IPS-NIHi11 (cell line): ENCODE data around the gene HAPLN2.
A peak's percentile ranks its signal among the peaks of the same experiment; 100 is the strongest.

ENCODE experiments used
- DNase-seq: peaks from one replicate; pipeline ENCODE4 v3.0.0; 2012; ENCODE audit warnings: mixed read lengths, low spot score

The HAPLN2 gene

DNA sequence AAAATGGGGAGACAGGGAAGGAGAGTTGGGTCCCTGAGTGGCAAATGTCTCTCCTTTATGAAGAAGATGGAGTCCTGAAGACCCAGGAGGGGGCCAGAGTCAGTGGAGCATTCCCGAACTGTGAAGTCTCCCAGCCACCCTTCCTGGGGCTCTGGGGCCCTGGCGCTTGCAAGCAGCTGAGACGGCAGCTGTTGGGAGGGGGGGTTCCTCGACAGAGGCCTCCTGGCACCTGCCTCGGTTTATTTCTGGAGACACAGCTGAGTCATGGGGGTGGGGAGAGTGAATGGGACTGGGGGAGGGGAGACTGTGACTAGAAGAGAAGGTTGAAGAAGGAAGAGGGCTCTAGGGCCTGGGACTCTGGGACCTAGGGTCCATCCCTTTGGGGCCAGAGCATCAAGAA, 44.0 kb downstream of the HAPLN2 start:
- DNase-seq: no peak

- DNase-seq: no peak
Measured at GRCh38 chr1:156664046-156664766, 45.0 kb downstream of the HAPLN2 start.

DNA sequence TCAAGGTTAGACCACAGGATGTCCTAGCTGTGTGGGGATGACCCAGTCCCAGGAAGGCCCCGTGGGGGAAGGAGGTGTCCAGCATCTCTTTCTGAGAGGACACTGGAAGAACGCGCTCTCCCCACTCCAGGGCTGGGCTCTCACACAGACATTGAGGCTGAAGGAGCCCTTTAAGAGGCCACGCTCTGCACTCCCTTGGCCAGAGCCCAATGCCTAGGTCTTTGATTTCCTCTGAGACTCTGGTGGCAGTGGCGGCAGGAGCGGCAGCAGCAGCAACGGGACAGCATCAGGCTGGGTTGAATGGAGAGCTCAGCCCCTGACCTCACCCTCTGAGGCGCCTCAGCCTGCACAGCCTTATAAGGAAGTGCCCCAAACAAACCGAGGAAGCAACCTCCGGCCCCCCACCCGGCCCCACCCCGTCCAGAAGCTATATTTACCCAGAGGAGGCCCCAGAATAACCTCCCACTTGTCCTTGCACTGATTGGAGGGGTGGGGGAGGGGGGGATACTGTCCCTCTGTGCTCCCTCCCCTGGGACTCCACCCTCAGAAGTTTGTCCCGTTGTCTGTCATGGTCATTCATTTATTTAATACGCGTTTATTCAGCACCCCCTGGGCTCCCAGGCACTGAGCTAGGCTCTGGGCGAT, 45.7 kb downstream of the HAPLN2 start:
- DNase-seq: no peak

DNA sequence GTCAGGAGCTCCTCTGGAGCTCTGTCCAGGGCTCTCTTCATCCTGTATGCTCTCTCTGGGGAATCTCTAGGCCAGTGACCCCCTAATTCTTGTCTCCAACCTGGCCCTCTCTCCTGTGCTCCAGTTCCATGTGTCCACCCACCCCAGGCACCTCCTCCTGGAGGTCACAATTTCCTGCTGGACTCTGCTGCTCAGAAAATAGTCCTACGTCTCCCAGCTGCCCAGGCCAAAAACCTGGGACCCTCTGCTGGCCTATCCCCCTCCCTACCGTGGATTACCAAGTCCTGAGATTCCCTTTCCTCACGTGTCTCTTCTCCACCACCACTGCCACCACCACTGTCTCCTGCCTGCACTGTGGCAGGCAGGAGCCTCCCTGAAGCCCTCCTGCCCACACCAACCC, 46.3 kb downstream of the HAPLN2 start:
- DNase-seq: no peak

- DNase-seq: no peak
Measured at GRCh38 chr1:156666862-156667609, 47.8 kb downstream of the HAPLN2 start.

GRCh38 chr1:156667610-156667967, 48.4 kb downstream of the HAPLN2 start:
- DNase-seq: no peak

DNA sequence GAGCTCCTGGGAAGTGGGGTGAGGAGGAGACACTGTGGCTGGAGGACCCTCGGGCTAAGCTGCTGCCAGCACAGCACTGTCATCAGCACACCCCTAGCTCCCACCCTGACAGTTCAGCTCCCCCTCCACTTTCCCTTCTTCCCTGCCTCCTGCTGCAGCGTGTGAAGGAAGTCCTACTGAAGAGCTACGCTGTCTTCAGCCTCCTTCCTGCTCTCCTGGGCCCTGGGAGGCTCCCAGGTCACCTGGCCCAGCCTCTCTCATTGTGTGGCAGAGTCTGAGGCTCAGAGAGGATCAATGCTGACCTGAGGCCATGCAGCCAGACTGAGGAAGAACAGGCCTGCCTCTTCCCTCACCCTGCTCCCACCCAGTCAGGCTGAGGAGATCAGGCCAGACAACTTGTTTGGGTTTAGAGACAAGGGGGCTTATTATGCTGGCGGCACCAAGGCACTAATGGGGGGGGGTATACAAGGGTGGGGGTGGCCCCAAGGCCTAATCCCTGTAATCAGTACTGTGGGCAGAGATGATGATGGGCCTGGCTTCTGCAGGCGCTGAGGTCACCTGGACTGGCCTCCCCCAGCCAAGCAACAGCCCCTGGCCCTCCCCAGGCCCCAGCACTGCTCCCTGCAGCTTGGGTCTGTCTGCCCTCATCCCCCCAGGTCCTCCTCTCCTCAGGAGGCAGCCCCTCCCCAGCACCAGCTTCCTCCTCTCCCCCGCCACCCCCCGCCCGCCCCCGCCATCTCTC, 48.9 kb downstream of the HAPLN2 start:
- no peak for DNase-seq

DNA sequence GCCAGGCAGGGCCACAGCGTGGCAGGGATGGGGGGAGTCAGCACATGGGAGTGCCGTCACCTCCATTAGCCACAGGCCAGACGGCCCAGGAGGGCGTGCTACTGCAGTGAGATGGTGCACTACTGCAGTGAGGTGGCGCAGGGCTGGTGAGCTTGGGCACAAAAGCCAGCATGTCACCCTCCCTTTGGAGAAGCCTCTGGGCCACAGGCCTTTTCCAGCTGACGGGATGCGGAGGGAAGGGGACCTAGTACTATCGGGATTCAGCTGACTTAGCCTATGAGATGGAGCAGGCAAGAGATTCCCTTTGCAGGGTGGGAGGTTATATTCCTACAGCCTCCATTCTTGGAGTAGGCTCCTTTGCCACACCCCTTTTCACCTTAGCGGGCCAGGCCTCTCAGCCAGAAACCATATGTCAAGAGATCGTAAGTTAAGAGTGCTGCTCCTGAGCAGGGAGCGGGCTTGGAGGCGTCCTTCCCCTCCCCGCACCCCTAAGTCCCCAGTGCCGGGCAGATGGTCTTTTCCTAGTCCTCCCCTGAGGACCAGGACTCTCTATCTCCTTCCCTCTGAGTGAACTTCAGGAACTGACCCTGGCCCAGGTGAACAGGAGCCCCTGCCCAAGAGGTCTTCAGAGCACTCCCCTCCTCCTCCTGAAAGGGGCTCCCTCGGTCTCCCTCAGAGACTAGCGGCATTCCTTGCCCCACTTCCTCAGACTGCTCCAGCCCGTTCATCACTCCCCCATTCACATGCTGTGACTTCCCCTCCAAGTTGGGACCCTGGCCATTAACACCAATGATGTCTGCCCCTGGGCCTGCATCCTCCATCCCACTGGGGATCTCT, 49.8 kb downstream of the HAPLN2 start:
- no peak for DNase-seq

GRCh38 chr1:156669794-156670193, 50.6 kb downstream of the HAPLN2 start:
- no peak for DNase-seq

GRCh38 chr1:156670359-156670758, 51.1 kb downstream of the HAPLN2 start:
- no peak for DNase-seq

GRCh38 chr1:156670791-156671190, 51.6 kb downstream of the HAPLN2 start:
- DNase-seq: no peak

- no peak for DNase-seq
Measured at GRCh38 chr1:156671804-156672203, 52.6 kb downstream of the HAPLN2 start.

DNA sequence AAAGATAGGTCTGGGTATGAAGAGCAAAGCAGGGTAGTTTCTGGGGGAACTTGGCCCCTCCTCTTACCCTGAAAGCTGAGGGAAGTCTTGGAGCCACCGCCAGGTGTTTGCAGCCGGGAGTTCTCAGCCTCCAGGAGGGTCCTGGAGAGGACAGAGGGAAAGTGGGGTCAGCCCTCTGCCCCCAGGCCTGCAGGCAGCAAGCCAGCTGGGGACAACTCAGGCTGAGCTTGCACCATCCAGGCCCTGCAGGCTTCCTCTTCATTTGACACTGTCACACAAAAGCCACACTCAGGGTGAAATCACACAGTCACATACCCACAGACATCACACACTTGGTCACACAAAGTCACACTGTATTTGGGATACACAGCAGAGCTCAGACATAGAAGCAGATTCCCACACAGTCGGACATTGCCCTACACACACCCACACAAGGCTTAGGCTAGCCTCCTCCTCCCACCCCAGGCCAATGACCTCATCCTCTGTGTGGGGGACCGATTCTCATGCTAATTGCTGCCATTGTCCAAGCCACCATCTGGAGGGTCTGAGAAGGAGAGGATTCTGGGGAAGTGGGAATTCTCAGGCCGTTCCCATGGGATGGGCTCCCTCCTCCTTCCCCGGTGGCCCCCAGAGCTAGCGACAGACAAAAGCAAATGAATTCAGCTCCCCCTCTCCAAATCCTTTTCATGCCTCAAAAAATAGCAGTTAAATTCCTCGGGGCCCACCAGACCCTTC, 54.3 kb downstream of the HAPLN2 start:
- DNase-seq: peak; percentile 74
